RWPE2 (cell line): ENCODE results near the gene FMN2.

Experiments
- ATAC-seq: fragments of 200-7000 bp; cut with Tn5 transposase; 3 replicates; pipeline ENCODE4 v1.9.1; 2021; ENCODE audit warnings: low read depth
- DNase-seq: peaks from one replicate; pipeline ENCODE4 v3.0.0-alpha.2; 2020; ENCODE audit warnings: low spot score
- H3K27ac ChIP-seq: fragments of 450-650 bp; 2 replicates; pipeline ENCODE4 v1.5.1; 2017; ENCODE audit warnings: mild to moderate bottlenecking; ENCODE audit not compliant: poor library complexity, severe bottlenecking
- H3K27me3 ChIP-seq: fragments of 250-450 bp; sonication (Bioruptor Pico); 2 replicates; pipeline ENCODE4 v1.5.1; 2021; ENCODE audit warnings: mild to moderate bottlenecking, moderate library complexity; ENCODE audit not compliant: insufficient read depth, poor library complexity, severe bottlenecking
- H3K36me3 ChIP-seq: fragments of 250-450 bp; sonication (Bioruptor Pico); 2 replicates; pipeline ENCODE4 v1.5.1; 2020; ENCODE audit warnings: low read depth, mild to moderate bottlenecking, moderate library complexity
- H3K4me1 ChIP-seq: fragments of 250-450 bp; sonication (Bioruptor Pico); 2 replicates; pipeline ENCODE4 v1.5.1; 2021; ENCODE audit warnings: mild to moderate bottlenecking, moderate library complexity; ENCODE audit not compliant: insufficient read depth, poor library complexity, severe bottlenecking
- H3K4me3 ChIP-seq: fragments of 250-450 bp; sonication (Bioruptor Pico); 2 replicates; pipeline ENCODE4 v1.5.1; 2021; ENCODE audit warnings: mild to moderate bottlenecking, moderate library complexity; ENCODE audit not compliant: severe bottlenecking
- H3K9me3 ChIP-seq: fragments of 250-450 bp; sonication (Bioruptor Pico); 2 replicates; pipeline ENCODE4 v1.5.1; 2021; ENCODE audit warnings: mild to moderate bottlenecking, moderate library complexity; ENCODE audit not compliant: severe bottlenecking
- TF ChIP-seq, protein P1 (sequence below): fragments of 450-650 bp; IDR thresholded peaks from one replicate; pipeline ENCODE4 v1.5.1; 2017; ENCODE audit warnings: mild to moderate bottlenecking, moderate library complexity; ENCODE audit not compliant: poor library complexity, severe bottlenecking

FMN2 gene

DNA sequence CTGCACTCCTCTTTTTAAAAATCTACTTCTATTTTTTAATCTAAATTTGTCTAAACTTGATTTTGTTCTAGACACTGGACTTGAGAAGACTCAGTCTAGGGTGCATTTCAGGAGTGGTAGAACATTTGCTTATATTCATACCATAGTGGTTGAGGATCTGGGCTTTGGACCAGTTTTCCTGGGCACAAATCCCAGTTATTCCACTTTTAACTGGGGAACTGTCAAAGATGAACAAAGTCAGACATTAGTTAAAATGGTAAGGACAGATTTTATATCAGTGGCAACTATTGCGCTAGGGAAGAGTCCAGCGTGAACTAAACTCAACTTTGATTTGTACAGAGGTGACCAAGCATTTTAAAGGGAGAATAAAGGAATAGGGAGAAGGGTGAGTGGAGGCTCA lies 102.4 kb downstream of the FMN2 start:
- TF ChIP-seq, protein P1, sequence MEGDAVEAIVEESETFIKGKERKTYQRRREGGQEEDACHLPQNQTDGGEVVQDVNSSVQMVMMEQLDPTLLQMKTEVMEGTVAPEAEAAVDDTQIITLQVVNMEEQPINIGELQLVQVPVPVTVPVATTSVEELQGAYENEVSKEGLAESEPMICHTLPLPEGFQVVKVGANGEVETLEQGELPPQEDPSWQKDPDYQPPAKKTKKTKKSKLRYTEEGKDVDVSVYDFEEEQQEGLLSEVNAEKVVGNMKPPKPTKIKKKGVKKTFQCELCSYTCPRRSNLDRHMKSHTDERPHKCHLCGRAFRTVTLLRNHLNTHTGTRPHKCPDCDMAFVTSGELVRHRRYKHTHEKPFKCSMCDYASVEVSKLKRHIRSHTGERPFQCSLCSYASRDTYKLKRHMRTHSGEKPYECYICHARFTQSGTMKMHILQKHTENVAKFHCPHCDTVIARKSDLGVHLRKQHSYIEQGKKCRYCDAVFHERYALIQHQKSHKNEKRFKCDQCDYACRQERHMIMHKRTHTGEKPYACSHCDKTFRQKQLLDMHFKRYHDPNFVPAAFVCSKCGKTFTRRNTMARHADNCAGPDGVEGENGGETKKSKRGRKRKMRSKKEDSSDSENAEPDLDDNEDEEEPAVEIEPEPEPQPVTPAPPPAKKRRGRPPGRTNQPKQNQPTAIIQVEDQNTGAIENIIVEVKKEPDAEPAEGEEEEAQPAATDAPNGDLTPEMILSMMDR = no peak
- Histone ChIP-seq H3K36me3 (no peaks in the 10 kb centered on the region), H3K27ac (no peak overlapping the region), H3K9me3 (no peaks in the 10 kb centered on the region), H3K4me1 (no peaks in the 10 kb centered on the region), H3K4me3 (no peak overlapping the region), H3K27me3 (no peaks in the 10 kb centered on the region)
- no peak for ATAC-seq
- DNase-seq = no peak

DNA sequence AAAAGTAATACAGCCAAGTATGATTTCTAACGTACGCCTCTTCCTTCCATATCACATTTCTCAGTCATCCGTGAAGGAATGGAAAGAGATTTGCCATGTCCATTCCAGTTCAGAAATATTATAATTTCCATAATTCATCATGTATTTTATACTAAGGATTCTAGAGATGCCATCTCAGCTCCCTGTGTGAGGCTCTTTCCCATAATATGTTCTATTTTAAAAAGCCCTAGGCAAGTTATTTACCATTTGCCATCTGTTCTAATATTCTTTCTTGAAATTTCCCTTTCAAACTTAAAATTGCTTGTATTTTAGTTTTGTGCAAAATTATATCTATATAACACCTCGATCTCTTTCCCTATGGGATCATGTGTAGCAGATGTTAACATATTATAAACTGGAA lies 106.7 kb downstream of the FMN2 start:
- ATAC-seq (no peak), DNase-seq (no peak)
- no peak overlapping the region for H3K4me3 ChIP-seq
- H3K27ac ChIP-seq = no peak overlapping the region
- H3K9me3 ChIP-seq = no peaks in the 10 kb centered on the region
- TF ChIP-seq, protein P1 = no peak
- no peaks in the 10 kb centered on the region for H3K4me1 ChIP-seq
- no peaks in the 10 kb centered on the region for H3K36me3 ChIP-seq
- H3K27me3 ChIP-seq = no peaks in the 10 kb centered on the region

DNA sequence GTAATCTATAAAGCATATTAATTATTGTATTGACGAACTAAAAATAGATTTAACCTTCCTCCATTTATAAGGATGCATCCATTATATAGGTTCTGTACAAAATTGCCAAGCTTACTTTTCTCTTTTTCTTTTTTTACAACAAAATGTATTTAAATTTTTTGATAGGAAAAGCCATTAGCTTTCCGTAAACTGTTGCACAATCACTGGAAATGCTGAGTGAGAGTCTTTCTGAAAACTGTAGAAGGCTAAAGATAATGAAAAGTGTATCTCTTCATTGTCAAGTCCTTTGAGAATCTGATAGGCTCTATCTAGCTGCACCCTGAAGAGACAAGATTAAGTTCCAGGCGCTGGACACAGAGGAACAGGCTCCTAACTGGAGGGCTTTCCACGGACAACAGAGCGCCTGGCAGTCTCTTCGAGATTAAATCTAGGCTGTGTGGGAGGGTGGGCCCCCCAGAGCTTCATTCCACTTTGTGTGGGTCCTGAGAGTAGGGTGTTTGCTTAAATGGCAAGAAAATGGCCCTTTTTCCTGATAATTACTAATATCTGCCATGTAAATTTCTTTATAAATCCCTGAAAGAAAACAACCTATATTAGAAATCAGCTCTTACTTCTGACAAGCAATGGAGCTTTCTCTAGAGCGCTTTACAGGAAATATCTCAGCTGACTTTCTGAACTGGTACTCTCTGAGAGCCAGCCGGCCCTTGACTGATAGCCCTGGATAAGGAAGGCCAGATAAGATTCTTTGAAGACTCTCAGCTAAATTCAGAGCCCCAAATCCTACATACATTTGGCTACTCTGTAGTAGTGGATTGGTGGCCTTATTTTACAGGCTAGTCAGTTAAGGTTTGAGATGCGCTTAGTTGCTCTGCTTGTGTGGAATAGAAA lies 108.3 kb downstream of the FMN2 start:
- Histone ChIP-seq H3K27me3 (no peaks in the 10 kb centered on the region), H3K4me1 (no peaks in the 10 kb centered on the region), H3K4me3 (no peak overlapping the region), H3K9me3 (no peaks in the 10 kb centered on the region), H3K27ac (no peak overlapping the region), H3K36me3 (no peaks in the 10 kb centered on the region)
- TF ChIP-seq, protein P1 = no peak
- DNase-seq (no peak), ATAC-seq (no peak)

DNA sequence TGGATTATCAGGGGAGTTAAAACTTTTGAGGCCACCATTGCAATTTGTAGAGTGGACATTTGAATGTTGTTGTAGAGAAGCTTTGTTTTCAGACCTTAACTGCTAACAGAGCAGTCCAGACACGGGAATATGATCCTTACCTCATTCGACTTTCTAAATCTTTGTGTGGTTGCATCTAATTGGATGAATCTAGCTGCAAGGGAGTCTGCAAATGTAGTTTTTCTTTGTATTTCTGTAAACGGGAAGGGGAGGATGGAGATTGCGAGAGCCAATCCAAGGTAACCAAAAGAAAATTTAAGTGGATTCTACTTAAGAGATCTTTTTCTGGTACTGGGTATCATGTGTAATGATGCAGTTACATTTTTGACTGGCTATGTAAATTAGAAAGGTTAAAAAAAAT lies 110.2 kb downstream of the FMN2 start:
- H3K27me3 ChIP-seq = no peaks in the 10 kb centered on the region
- no peak overlapping the region for H3K4me3 ChIP-seq
- TF ChIP-seq, protein P1 = no peak
- H3K9me3 ChIP-seq = no peaks in the 10 kb centered on the region
- H3K27ac ChIP-seq = no peak overlapping the region
- no peaks in the 10 kb centered on the region for H3K4me1 ChIP-seq
- no peaks in the 10 kb centered on the region for H3K36me3 ChIP-seq
- DNase-seq (no peak), ATAC-seq (no peak)

DNA sequence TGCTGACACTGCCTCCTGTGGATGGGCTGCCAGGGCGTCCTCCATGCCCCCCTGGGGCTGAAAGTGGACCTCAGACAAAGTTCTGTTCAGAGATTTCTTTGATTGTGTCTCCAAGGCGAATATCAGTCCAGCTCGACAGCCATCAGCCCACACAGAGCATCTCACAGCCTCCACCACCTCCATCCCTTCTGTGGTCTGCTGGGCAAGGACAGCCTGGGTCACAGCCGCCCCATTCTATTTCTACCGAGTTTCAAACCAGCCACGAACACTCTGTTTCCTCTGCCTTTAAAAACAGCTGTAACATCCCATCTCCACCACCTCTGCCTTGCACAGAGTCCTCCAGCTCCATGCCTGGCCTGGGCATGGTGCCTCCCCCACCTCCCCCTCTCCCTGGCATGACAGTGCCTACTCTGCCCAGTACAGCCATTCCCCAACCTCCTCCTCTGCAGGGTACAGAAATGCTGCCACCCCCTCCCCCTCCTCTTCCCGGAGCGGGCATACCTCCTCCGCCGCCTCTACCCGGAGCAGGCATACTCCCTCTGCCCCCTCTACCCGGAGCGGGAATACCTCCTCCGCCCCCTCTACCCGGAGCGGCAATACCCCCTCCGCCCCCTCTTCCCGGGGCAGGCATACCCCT lies 115.5 kb downstream of the FMN2 start:
- no peaks in the 10 kb centered on the region for H3K4me1 ChIP-seq
- ATAC-seq (no peak), DNase-seq (no peak)
- H3K4me3 ChIP-seq = no peak overlapping the region
- no peaks in the 10 kb centered on the region for H3K27me3 ChIP-seq
- H3K27ac ChIP-seq = no peak overlapping the region
- H3K36me3 ChIP-seq = no peaks in the 10 kb centered on the region
- no peaks in the 10 kb centered on the region for H3K9me3 ChIP-seq
- TF ChIP-seq, protein P1 = no peak
